Measurements from ENCODE around the gene CRPPA.

Gene CRPPA

GRCh38 chr7:16422917-16423316 is 1.6 kb upstream of the CRPPA start:
- H3K4me3 ChIP-seq (ENCODE audit: low read depth, low read length), result no peak overlapping the region
- H3K9ac ChIP-seq (ENCODE audit: low read length), result no peak overlapping the region
- no peak overlapping the region for H3K27ac ChIP-seq (ENCODE audit: low read depth, low read length)
- peaks cover 16% of the 10 kb centered on the region for H3K4me1 ChIP-seq (ENCODE audit: control insufficient read depth, insufficient read depth, low read length)
- no peaks in the 10 kb centered on the region for H3K36me3 ChIP-seq (ENCODE audit: control insufficient read depth, insufficient read depth, low read length)
- H3K27me3 ChIP-seq (ENCODE audit: control insufficient read depth, insufficient read depth, low read length), result peaks cover 19% of the 10 kb centered on the region; the same call in 1 of the 2 replicates
- H3K9me3 ChIP-seq (ENCODE audit: control insufficient read depth, insufficient read depth, low read depth, low read length), result no peaks in the 10 kb centered on the region

GRCh38 chr7:16422103-16422435 is 731 bp upstream of the CRPPA start:
- Histone ChIP-seq H3K4me3 (ENCODE audit: low read depth, low read length) (peak overlapping the region; percentile 74; the same call in 1 of the 2 replicates), H3K27me3 (ENCODE audit: control insufficient read depth, insufficient read depth, low read length) (peaks cover 19% of the 10 kb centered on the region; the same call in 1 of the 2 replicates), H3K27ac (ENCODE audit: low read depth, low read length) (no peak overlapping the region), H3K9ac (ENCODE audit: low read length) (no peak overlapping the region), H3K9me3 (ENCODE audit: control insufficient read depth, insufficient read depth, low read depth, low read length) (no peaks in the 10 kb centered on the region), H3K36me3 (ENCODE audit: control insufficient read depth, insufficient read depth, low read length) (no peaks in the 10 kb centered on the region), H3K4me1 (ENCODE audit: control insufficient read depth, insufficient read depth, low read length) (peaks cover 16% of the 10 kb centered on the region)

GRCh38 chr7:16420649-16421332 is 547 bp downstream of the CRPPA start:
- H3K4me1 ChIP-seq (ENCODE audit: control insufficient read depth, insufficient read depth, low read length), result peaks cover 16% of the 10 kb centered on the region
- H3K4me3 ChIP-seq (ENCODE audit: low read depth, low read length), result peak overlapping the region; percentile 74
- peak overlapping the region; percentile 64 for H3K9ac ChIP-seq (ENCODE audit: low read length)
- no peaks in the 10 kb centered on the region for H3K9me3 ChIP-seq (ENCODE audit: control insufficient read depth, insufficient read depth, low read depth, low read length)
- H3K27ac ChIP-seq (ENCODE audit: low read depth, low read length), result no peak overlapping the region
- H3K36me3 ChIP-seq (ENCODE audit: control insufficient read depth, insufficient read depth, low read length), result no peaks in the 10 kb centered on the region
- peaks cover 19% of the 10 kb centered on the region; the same call in 1 of the 2 replicates for H3K27me3 ChIP-seq (ENCODE audit: control insufficient read depth, insufficient read depth, low read length)

GRCh38 chr7:16420329-16420648 is 1.0 kb downstream of the CRPPA start:
- Histone ChIP-seq H3K9me3 (ENCODE audit: control insufficient read depth, insufficient read depth, low read depth, low read length) (no peaks in the 10 kb centered on the region), H3K9ac (ENCODE audit: low read length) (peak overlapping the region; percentile 64), H3K4me1 (ENCODE audit: control insufficient read depth, insufficient read depth, low read length) (peaks cover 16% of the 10 kb centered on the region), H3K27ac (ENCODE audit: low read depth, low read length) (no peak overlapping the region), H3K27me3 (ENCODE audit: control insufficient read depth, insufficient read depth, low read length) (peaks cover 19% of the 10 kb centered on the region; the same call in 1 of the 2 replicates), H3K36me3 (ENCODE audit: control insufficient read depth, insufficient read depth, low read length) (no peaks in the 10 kb centered on the region), H3K4me3 (ENCODE audit: low read depth, low read length) (peak overlapping the region; percentile 74)

- no peaks in the 10 kb centered on the region for H3K36me3 ChIP-seq (ENCODE audit: control insufficient read depth, insufficient read depth, low read length)
- no peak overlapping the region for H3K27ac ChIP-seq (ENCODE audit: low read depth, low read length)
- H3K9ac ChIP-seq (ENCODE audit: low read length), result no peak overlapping the region
- peak overlapping the region; percentile 74 for H3K4me3 ChIP-seq (ENCODE audit: low read depth, low read length)
- H3K27me3 ChIP-seq (ENCODE audit: control insufficient read depth, insufficient read depth, low read length), result peaks cover 19% of the 10 kb centered on the region; the same call in 1 of the 2 replicates
- H3K9me3 ChIP-seq (ENCODE audit: control insufficient read depth, insufficient read depth, low read depth, low read length), result no peaks in the 10 kb centered on the region
- H3K4me1 ChIP-seq (ENCODE audit: control insufficient read depth, insufficient read depth, low read length), result peaks cover 16% of the 10 kb centered on the region
Observed at GRCh38 chr7:16419859-16420258, 1.5 kb downstream of the CRPPA start.

- Histone ChIP-seq H3K27ac (ENCODE audit: low read depth, low read length) (no peak overlapping the region), H3K4me3 (ENCODE audit: low read depth, low read length) (no peak overlapping the region), H3K9me3 (ENCODE audit: control insufficient read depth, insufficient read depth, low read depth, low read length) (no peaks in the 10 kb centered on the region), H3K36me3 (ENCODE audit: control insufficient read depth, insufficient read depth, low read length) (no peaks in the 10 kb centered on the region), H3K9ac (ENCODE audit: low read length) (no peak overlapping the region), H3K27me3 (ENCODE audit: control insufficient read depth, insufficient read depth, low read length) (peaks cover 19% of the 10 kb centered on the region; the same call in 1 of the 2 replicates), H3K4me1 (ENCODE audit: control insufficient read depth, insufficient read depth, low read length) (peaks cover 16% of the 10 kb centered on the region)
Observed at GRCh38 chr7:16419126-16419525, 2.2 kb downstream of the CRPPA start.

- no peaks in the 10 kb centered on the region for H3K9me3 ChIP-seq (ENCODE audit: control insufficient read depth, insufficient read depth, low read depth, low read length)
- H3K4me3 ChIP-seq (ENCODE audit: low read depth, low read length), result no peak overlapping the region
- peaks cover 16% of the 10 kb centered on the region for H3K4me1 ChIP-seq (ENCODE audit: control insufficient read depth, insufficient read depth, low read length)
- H3K27me3 ChIP-seq (ENCODE audit: control insufficient read depth, insufficient read depth, low read length), result peaks cover 19% of the 10 kb centered on the region; the same call in 1 of the 2 replicates
- H3K9ac ChIP-seq (ENCODE audit: low read length), result no peak overlapping the region
- H3K36me3 ChIP-seq (ENCODE audit: control insufficient read depth, insufficient read depth, low read length), result no peaks in the 10 kb centered on the region
- no peak overlapping the region for H3K27ac ChIP-seq (ENCODE audit: low read depth, low read length)
Observed at GRCh38 chr7:16417906-16418305, 3.4 kb downstream of the CRPPA start.

- Histone ChIP-seq H3K9ac (ENCODE audit: low read length) (no peak overlapping the region), H3K27ac (ENCODE audit: low read depth, low read length) (no peak overlapping the region)
Observed at GRCh38 chr7:16416289-16417282, 4.8 kb downstream of the CRPPA start.

GRCh38 chr7:16412274-16413254 is 8.8 kb downstream of the CRPPA start:
- Histone ChIP-seq H3K9ac (ENCODE audit: low read length) (no peak overlapping the region), H3K9me3 (ENCODE audit: control insufficient read depth, insufficient read depth, low read depth, low read length) (no peaks in the 10 kb centered on the region), H3K27me3 (ENCODE audit: control insufficient read depth, insufficient read depth, low read length) (no peaks in the 10 kb centered on the region), H3K27ac (ENCODE audit: low read depth, low read length) (no peak overlapping the region), H3K4me1 (ENCODE audit: control insufficient read depth, insufficient read depth, low read length) (no peaks in the 10 kb centered on the region), H3K4me3 (ENCODE audit: low read depth, low read length) (no peak overlapping the region), H3K36me3 (ENCODE audit: control insufficient read depth, insufficient read depth, low read length) (no peaks in the 10 kb centered on the region)

More at GRCh38 chr7:16416289-16417282, 4.8 kb downstream of the CRPPA start:
- Histone ChIP-seq H3K27me3 (ENCODE audit: control insufficient read depth, insufficient read depth, low read length) (peaks cover 12% of the 10 kb centered on the region; the same call in 1 of the 2 replicates), H3K4me1 (ENCODE audit: control insufficient read depth, insufficient read depth, low read length) (peaks cover 9% of the 10 kb centered on the region), H3K4me3 (ENCODE audit: low read depth, low read length) (no peak overlapping the region), H3K9me3 (ENCODE audit: control insufficient read depth, insufficient read depth, low read depth, low read length) (no peaks in the 10 kb centered on the region), H3K36me3 (ENCODE audit: control insufficient read depth, insufficient read depth, low read length) (no peaks in the 10 kb centered on the region)

- H3K9me3 ChIP-seq (ENCODE audit: control insufficient read depth, insufficient read depth, low read depth, low read length), result no peaks in the 10 kb centered on the region
- no peaks in the 10 kb centered on the region for H3K4me1 ChIP-seq (ENCODE audit: control insufficient read depth, insufficient read depth, low read length)
- H3K27ac ChIP-seq (ENCODE audit: low read depth, low read length), result no peak overlapping the region
- H3K9ac ChIP-seq (ENCODE audit: low read length), result no peak overlapping the region
- H3K36me3 ChIP-seq (ENCODE audit: control insufficient read depth, insufficient read depth, low read length), result no peaks in the 10 kb centered on the region
- no peak overlapping the region for H3K4me3 ChIP-seq (ENCODE audit: low read depth, low read length)
- no peaks in the 10 kb centered on the region for H3K27me3 ChIP-seq (ENCODE audit: control insufficient read depth, insufficient read depth, low read length)
Observed at GRCh38 chr7:16411391-16411790, 9.9 kb downstream of the CRPPA start.
